Measurements from ENCODE around the gene RAD52. TPM values are rescaled to one million over a fixed set of nuclear protein-coding genes. Genes with fewer than 3 reads are reported as not detected.
"Not testable (repeated sequence)": the region's sequence is repeated elsewhere in the genome, so short reads cannot be mapped to it uniquely, and the experiment has no call there.

Gene RAD52
- total RNA-seq, 1 donor: 22.4 TPM

DNA sequence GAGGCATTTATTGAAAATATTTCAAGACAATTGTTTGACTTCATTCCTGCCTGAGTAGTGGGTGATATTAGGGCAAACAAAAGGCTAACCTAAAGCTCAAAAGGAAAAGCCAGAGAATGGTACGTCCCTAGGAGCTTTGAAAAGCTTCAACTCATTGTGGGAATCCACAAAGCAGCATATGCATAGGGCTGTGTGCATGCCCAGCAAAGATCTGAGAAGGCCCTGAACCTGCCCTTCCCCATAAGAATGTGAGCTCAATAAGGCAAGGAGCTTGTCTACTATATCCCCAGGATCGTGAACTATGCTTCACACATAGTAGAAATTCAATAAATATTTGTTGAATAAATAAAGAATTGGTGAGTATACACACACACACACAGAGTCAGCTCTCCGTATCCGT, 19.1 kb upstream of the RAD52 start:
- no peak for DNase-seq (ENCODE audit: low read depth in 2 of 3, low spot score in 2 of 3)

GRCh38 chr12:967641-968040, 18.1 kb upstream of the RAD52 start:
- no peak for DNase-seq (ENCODE audit: low read depth in 2 of 3, low spot score in 2 of 3)

GRCh38 chr12:966724-967123, 17.2 kb upstream of the RAD52 start:
- no peak for DNase-seq (ENCODE audit: low read depth in 2 of 3, low spot score in 2 of 3)

- no peak for DNase-seq (ENCODE audit: low read depth in 2 of 3, low spot score in 2 of 3)
Observed at GRCh38 chr12:958588-959123, 9.2 kb upstream of the RAD52 start.

DNA sequence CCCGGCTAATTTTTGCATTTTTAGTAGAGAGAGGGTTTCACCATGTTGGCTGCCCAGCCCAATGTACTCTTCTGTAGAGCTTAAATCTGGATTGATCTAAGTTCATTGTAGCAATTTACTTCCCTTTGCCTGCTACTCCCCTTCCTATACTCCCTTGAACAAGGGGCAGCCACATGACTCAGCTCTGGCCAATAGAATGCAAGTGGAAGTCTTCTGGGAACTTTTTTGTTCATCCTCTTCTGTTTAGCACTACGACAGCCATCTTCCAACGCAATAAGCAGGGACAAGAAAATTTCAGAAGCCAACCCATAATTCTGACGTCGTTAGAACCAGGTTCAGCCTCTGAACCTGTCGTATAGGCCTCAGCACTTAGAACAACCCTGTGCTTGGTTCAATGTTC, 6.4 kb upstream of the RAD52 start:
- DNase-seq (ENCODE audit: low read depth in 2 of 3, low spot score in 2 of 3): no peak

- no peak for DNase-seq (ENCODE audit: low read depth in 2 of 3, low spot score in 2 of 3)
Observed at GRCh38 chr12:954741-955140, 5.2 kb upstream of the RAD52 start.

- no peak for DNase-seq (ENCODE audit: low read depth in 2 of 3, low spot score in 2 of 3)
Observed at GRCh38 chr12:953776-954175, 4.3 kb upstream of the RAD52 start.

GRCh38 chr12:951176-951575, 1.7 kb upstream of the RAD52 start:
- DNase-seq (ENCODE audit: low read depth in 2 of 3, low spot score in 2 of 3): no peak

DNA sequence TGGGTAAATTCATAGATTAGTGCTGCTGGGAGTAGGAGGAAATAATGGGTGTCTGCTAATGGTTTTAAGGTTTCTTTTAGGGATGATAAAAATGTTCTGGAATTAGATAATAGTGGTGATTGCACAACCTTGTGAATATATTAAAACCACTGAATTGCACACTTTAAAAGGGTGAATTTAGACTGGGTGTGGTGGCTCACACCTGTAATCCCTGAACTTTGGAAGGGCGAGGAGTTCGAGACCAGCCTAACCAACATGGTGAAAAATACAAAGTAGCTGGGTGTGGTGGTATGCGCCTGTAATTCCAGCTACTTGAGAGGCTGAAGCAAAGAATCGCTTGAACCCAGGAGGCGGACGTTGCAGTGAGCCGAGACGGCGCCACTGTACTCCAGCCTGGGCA, 1.3 kb downstream of the RAD52 start:
- no peak for DNase-seq (ENCODE audit: low read depth in 2 of 3, low spot score in 2 of 3)

DNA sequence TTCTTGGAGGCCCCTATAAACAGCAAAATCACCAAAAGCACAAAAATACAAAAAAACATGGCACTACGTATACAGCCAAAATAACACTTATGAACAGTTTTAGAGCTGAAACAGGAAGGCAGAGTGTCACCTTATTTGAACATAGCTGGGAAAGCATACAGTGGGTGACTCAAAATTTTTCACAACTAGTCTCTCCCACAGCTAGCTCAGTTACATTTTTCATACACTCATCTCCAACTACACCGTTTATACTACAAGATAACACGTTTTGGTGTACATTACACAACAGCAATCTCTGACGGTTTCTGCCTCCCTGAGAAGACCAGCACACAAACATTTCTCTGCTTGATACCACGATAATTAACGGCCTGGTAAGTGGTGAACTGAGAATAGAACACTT, 2.9 kb downstream of the RAD52 start:
- no peak for DNase-seq (ENCODE audit: low read depth in 2 of 3, low spot score in 2 of 3)

- DNase-seq (ENCODE audit: low read depth in 2 of 3, low spot score in 2 of 3): no peak
Observed at GRCh38 chr12:946212-946611, 3.3 kb downstream of the RAD52 start.

DNA sequence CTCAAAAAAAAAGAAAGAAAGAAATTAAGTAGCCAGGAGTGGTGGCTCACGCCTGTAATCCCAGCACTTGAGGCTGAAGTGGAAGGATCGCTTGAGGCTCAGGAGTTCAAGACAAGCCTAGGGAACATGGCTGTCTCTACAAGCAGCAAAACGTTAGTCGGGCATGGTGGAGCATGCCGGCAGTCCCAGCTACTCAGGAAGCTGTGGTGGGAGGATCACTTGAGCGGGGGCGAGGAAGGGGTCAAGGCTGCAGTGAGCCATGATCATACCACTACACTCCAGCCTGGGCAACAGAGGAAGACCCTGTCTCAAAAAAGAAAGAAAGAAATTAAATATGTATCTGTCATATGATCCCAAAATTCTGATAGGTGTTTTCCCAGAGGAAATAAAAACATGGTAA, 5.3 kb downstream of the RAD52 start:
- no peak for DNase-seq (ENCODE audit: low read depth in 2 of 3, low spot score in 2 of 3)

DNA sequence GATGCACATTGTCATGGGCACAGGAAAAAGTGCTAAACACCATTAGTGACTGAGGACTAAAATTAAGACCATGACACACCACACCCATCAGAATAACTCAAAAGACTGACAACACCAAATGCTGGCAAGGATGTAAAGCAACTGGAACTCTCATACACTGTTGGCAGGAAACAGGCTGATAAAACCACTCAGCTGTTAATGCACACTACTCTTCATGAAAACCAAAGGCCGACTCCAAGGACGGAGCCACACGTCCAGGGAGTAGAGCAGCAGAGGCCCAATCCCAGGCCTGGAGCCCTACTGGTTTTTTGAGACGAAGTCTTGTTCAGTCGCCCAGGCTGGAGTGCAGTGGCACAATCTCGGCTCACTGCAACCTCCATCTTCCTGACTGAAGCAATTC, 6.4 kb downstream of the RAD52 start:
- DNase-seq (ENCODE audit: low read depth in 2 of 3, low spot score in 2 of 3): no peak

DNA sequence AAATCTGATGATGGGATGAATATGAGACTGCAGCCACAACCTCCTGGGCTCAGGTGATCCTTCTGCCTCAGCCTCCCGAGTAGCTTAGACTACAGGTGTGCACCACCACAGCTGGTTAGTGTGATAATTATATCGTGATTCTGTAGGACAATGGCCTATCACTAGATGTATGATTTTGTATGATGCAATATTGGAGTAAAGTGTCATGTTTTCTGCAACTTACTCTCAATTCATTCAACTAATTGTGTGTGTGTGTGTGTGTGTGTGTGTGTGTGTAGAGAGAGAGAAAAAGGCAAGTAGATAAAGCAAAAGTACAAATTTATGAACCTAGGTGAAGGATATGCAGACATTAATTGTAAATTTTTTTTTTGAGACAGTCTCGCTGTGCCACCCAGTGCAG, 10.7 kb downstream of the RAD52 start:
- DNase-seq (ENCODE audit: low read depth in 2 of 3, low spot score in 2 of 3): no peak

- no peak for DNase-seq (ENCODE audit: low read depth in 2 of 3, low spot score in 2 of 3)
Observed at GRCh38 chr12:936377-937345, 12.8 kb downstream of the RAD52 start.

- not testable (repeated sequence) for DNase-seq (ENCODE audit: low read depth in 2 of 3, low spot score in 2 of 3)
Observed at GRCh38 chr12:935891-936290, 13.6 kb downstream of the RAD52 start.

DNA sequence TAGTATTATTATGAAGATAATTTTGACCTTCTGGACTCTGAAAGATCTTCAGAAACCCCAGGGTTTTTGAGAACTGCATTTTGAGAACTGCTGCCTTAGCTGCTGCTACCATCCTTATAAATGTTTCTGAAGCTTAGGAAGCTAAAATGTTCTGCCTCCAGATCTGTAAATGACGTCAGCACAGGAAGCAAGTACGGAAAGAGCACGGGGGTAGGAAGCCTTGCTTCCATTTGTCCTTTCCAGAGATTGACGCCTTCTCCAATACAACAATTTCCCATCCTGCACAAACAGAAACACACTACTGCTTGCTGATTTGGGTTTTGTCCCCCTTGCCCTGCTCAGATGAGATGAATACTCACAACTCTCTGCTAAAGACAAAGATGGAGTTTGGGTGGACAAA, 17.9 kb downstream of the RAD52 start:
- DNase-seq (ENCODE audit: low read depth in 2 of 3, low spot score in 2 of 3): no peak

GRCh38 chr12:931060-931459, 18.4 kb downstream of the RAD52 start:
- no peak for DNase-seq (ENCODE audit: low read depth in 2 of 3, low spot score in 2 of 3)

DNA sequence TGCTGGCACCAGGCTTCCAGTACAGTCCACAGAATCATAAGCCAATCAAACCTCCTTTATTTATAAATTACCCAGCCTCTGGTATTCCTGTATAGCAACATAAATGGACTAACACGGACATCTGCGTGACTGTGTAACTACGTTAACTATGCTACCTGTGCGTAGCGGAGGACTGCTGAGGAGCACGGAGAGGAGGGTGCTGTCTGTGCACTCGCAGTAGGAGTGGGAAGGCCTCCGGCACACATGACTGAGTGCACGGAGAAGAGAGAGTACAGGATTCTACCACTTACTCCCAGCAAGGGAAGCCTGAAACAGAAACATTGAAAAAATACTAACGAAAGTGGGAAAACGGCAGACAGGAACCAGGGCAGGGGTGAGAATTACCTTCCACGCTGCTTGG, 22.9 kb downstream of the RAD52 start:
- no peak for DNase-seq (ENCODE audit: low read depth in 2 of 3, low spot score in 2 of 3)

GRCh38 chr12:922285-922684, 27.2 kb downstream of the RAD52 start:
- DNase-seq (ENCODE audit: low read depth in 2 of 3, low spot score in 2 of 3): no peak

GRCh38 chr12:920676-921075, 28.8 kb downstream of the RAD52 start:
- no peak for DNase-seq (ENCODE audit: low read depth in 2 of 3, low spot score in 2 of 3)

GRCh38 chr12:916712-917445, 32.6 kb downstream of the RAD52 start:
- DNase-seq (ENCODE audit: low read depth in 2 of 3, low spot score in 2 of 3): no peak

Data from hematopoietic multipotent progenitor cell (in vitro differentiated cells).